ENCODE data around the gene SCYGR2.

SCYGR2 gene

DNA sequence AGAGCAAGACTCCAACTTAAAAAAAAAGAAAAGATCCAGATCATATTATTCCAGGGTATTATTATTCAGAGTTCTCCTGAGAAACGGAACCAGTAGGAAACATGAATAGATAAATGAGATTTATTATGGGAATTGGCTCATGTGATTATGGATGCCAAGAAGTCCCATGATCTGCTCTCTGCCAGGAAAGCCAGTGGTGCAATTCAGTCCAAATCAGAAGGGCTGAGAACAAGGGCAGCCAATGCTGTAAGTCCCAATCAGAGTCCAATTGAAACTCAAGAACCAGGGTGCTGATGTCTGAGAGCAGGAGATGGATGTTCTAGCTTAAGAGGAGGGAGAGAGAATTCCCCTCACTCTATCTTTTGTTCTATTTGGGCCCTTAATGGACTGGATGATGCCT lies 7.8 kb downstream of the SCYGR2 start:
- POLR2A ChIA-PET, result no interaction called here

GRCh38 chr2:227607941-227608340 lies 9.2 kb downstream of the SCYGR2 start:
- CTCF ChIA-PET, result no interaction called here
- Histone ChIP-seq H3K4me1 (ENCODE audit: control insufficient read depth, insufficient read depth, low read length) (no peaks in the 10 kb centered on the region), H3K36me3 (ENCODE audit: control insufficient read depth in 2 of 2, insufficient read depth in 1 of 2, low read length in 2 of 2) (no peaks in the 10 kb centered on the region), H3K9me3 (ENCODE audit: control insufficient read depth, insufficient read depth, low read depth, low read length) (no peaks in the 10 kb centered on the region), H3K27ac (ENCODE audit: extremely low read depth, low read depth, low read length) (no peak overlapping the region), H3K4me3 (ENCODE audit: low read depth, low read length) (no peak overlapping the region)
- TF ChIP-seq ZBTB44 (tag by site-specific recombination; IDR thresholded peaks at IDR 0.05), result no peak
- TF ChIP-seq ZNF530 (tag by site-specific recombination; IDR thresholded peaks at IDR 0.05; ENCODE audit: low read depth), result no peak
- POLR2A ChIA-PET, result no interaction called here

More for the DNA sequence above, 7.8 kb downstream of the SCYGR2 start:
- H3K4me3 ChIP-seq (ENCODE audit: low read depth, low read length), result no peak overlapping the region
- H3K4me1 ChIP-seq (ENCODE audit: control insufficient read depth, insufficient read depth, low read length), result no peaks in the 10 kb centered on the region
- H3K36me3 ChIP-seq (ENCODE audit: control insufficient read depth in 2 of 2, insufficient read depth in 1 of 2, low read length in 2 of 2), result no peaks in the 10 kb centered on the region
- no peaks in the 10 kb centered on the region for H3K9me3 ChIP-seq (ENCODE audit: control insufficient read depth, insufficient read depth, low read depth, low read length)
- H3K27ac ChIP-seq (ENCODE audit: extremely low read depth, low read depth, low read length), result no peak overlapping the region
- TF ChIP-seq ZNF37A (tag by site-specific recombination; IDR thresholded peaks at IDR 0.05), result no peak
- no peak for TF ChIP-seq ZNF239 (tag by site-specific recombination; IDR thresholded peaks at IDR 0.05)
- no peak for TF ChIP-seq SETDB1 (IDR thresholded peaks at IDR 0.05; ENCODE audit: insufficient read length, low read length)
- no peak for TF ChIP-seq FEZF1 (tag by site-specific recombination; IDR thresholded peaks at IDR 0.05)
- no peak for TF ChIP-seq ZNF214 (tag by site-specific recombination; IDR thresholded peaks at IDR 0.05; ENCODE audit: borderline replicate concordance)
- TF ChIP-seq INSM2 (tag by site-specific recombination; IDR thresholded peaks at IDR 0.05), result no peak
- TF ChIP-seq ZXDB (tag by site-specific recombination; IDR thresholded peaks at IDR 0.05), result no peak
- no peak for TF ChIP-seq ZNF23 (tag by site-specific recombination; IDR thresholded peaks at IDR 0.05; ENCODE audit: borderline replicate concordance)
- TF ChIP-seq, protein P1, sequence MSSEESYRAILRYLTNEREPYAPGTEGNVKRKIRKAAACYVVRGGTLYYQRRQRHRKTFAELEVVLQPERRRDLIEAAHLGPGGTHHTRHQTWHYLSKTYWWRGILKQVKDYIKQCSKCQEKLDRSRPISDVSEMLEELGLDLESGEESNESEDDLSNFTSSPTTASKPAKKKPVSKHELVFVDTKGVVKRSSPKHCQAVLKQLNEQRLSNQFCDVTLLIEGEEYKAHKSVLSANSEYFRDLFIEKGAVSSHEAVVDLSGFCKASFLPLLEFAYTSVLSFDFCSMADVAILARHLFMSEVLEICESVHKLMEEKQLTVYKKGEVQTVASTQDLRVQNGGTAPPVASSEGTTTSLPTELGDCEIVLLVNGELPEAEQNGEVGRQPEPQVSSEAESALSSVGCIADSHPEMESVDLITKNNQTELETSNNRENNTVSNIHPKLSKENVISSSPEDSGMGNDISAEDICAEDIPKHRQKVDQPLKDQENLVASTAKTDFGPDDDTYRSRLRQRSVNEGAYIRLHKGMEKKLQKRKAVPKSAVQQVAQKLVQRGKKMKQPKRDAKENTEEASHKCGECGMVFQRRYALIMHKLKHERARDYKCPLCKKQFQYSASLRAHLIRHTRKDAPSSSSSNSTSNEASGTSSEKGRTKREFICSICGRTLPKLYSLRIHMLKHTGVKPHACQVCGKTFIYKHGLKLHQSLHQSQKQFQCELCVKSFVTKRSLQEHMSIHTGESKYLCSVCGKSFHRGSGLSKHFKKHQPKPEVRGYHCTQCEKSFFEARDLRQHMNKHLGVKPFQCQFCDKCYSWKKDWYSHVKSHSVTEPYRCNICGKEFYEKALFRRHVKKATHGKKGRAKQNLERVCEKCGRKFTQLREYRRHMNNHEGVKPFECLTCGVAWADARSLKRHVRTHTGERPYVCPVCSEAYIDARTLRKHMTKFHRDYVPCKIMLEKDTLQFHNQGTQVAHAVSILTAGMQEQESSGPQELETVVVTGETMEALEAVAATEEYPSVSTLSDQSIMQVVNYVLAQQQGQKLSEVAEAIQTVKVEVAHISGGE (tag by site-specific recombination; conservative IDR thresholded peaks at IDR 0.05; ENCODE audit: low read depth), result no peak
- TF ChIP-seq ZNF391 (tag by site-specific recombination; IDR thresholded peaks at IDR 0.05; ENCODE audit: borderline replicate concordance, low read depth), result no peak
- TF ChIP-seq ZNF10 (tag by site-specific recombination; IDR thresholded peaks at IDR 0.05), result no peak
- no peak for TF ChIP-seq ZNF621 (tag by site-specific recombination; IDR thresholded peaks at IDR 0.05)
- no peak for TF ChIP-seq ZIC2 (tag by site-specific recombination; IDR thresholded peaks at IDR 0.05)
- TF ChIP-seq ZNF274 (IDR thresholded peaks at IDR 0.05; ENCODE audit: low read length), result no peak
- no peak for TF ChIP-seq ZNF274 (tag by site-specific recombination; IDR thresholded peaks at IDR 0.05; ENCODE audit: borderline replicate concordance)
- CTCF ChIA-PET, result no interaction called here

Measured in HEK293 (cell line).